Endometrium (tissue), 2 donors: ENCODE measurements around the gene ADAP2.
"Not testable (repeated sequence)": the region's sequence is repeated elsewhere in the genome, so short reads cannot be mapped to it uniquely, and the experiment has no call there.

Experiments used
- FAIRE-seq: peaks from 2 replicates; lab custom pipeline; 2012; peaks lifted over from hg19 to GRCh38; lab: Jason Lieb, UNC
- donor health status: control.
- donor health status: control.

The ADAP2 gene

GRCh38 chr17:30970831-30971567, 49.3 kb downstream of the ADAP2 start, which contains the start of gene RNF135:
Gene RNF135, plus strand, starts transcription at chr17:30971039. Its CDS starts 35 bp downstream, at chr17:30971074.
- no peak for FAIRE-seq

- FAIRE-seq, result no peak
Measured at GRCh38 chr17:30975042-30975820, 53.5 kb downstream of the ADAP2 start.

DNA sequence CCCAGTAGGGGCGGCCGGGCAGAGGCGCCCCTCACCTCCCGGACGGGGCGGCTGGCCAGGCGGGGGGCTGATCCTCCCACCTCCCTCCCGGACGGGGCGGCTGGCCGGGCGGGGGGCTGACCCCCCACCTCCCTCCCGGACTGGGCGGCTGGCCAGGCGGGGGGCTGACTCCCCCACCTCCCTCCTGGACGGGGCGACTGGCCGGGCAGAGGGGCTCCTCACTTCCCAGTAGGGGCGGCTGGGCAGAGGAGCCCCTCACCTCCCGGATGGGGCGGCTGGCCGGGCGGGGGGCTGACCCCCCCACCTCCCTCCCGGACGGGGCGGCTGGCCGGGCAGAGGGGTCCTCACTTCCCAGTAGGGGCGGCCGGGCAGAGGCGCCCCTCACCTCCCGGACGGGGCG, 58.2 kb downstream of the ADAP2 start:
- FAIRE-seq, result not testable (repeated sequence)

- no peak for FAIRE-seq
Measured at GRCh38 chr17:30981531-30982519, 60.1 kb downstream of the ADAP2 start.

DNA sequence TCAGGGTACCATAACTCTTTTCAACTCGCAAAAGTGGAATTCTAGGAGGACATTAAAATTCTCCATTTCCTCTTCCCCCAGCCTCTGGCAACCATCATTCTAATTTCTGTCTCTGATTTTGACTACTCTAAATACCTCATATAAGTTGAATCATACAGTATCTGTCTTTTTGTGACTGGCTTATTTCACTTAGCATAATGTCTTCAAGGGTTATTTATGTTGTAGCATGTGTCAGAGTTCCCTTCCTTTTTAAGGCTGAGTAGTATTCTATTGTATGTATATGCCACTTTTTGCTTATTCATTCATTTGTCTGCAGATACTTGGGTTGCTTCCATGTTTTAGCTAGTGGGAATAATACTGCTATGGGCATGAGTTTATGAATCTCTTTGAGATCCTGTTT, 61.1 kb downstream of the ADAP2 start:
- FAIRE-seq, result no peak

- no peak for FAIRE-seq
Measured at GRCh38 chr17:30990458-30990857, 68.7 kb downstream of the ADAP2 start.

GRCh38 chr17:30992551-30992950, 70.8 kb downstream of the ADAP2 start:
- no peak for FAIRE-seq

GRCh38 chr17:30995347-30995746, 73.6 kb downstream of the ADAP2 start:
- FAIRE-seq, result no peak

DNA sequence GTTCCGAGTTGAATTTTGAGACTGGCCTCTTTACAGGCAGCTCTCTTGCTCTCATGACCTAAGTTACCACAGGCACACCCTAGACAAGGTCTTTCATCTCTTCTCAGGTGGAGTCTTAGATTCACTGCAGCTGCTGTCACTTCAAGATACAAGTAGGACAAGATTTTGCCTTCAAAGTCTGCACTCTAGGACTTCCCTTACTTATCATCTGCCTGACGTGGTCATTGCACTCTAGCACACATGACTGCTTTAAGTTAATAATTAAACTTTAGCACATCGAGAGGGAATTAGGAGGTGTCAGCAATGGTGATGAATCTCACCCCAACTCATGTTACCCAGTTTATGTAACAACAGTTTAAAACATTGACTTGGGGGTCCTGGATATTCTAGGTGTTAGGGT, 74.7 kb downstream of the ADAP2 start:
- no peak for FAIRE-seq

- FAIRE-seq, result no peak
Measured at GRCh38 chr17:30997270-30997669, 75.5 kb downstream of the ADAP2 start.

GRCh38 chr17:30997842-30998241, 76.1 kb downstream of the ADAP2 start:
- no peak for FAIRE-seq

DNA sequence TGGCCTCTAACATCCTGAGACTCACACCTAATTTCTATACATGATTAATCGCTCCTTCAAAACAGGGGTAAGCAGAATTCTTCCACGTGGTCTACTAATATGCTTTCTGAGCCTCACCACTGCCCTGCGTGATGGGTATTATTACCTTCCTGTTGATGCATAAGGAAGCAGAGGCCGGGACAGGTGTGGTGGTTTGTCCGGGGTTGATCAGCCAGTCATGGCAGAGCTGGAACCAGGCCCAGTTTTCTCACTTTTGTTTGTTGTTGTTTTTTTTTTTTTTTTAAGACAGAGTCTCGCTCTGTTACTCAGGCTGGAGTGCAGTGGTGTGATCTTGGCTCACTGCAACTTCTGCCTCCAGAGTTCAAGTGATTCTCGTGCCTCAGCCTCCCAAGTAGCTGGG, 80.3 kb downstream of the ADAP2 start:
- FAIRE-seq, result no peak

DNA sequence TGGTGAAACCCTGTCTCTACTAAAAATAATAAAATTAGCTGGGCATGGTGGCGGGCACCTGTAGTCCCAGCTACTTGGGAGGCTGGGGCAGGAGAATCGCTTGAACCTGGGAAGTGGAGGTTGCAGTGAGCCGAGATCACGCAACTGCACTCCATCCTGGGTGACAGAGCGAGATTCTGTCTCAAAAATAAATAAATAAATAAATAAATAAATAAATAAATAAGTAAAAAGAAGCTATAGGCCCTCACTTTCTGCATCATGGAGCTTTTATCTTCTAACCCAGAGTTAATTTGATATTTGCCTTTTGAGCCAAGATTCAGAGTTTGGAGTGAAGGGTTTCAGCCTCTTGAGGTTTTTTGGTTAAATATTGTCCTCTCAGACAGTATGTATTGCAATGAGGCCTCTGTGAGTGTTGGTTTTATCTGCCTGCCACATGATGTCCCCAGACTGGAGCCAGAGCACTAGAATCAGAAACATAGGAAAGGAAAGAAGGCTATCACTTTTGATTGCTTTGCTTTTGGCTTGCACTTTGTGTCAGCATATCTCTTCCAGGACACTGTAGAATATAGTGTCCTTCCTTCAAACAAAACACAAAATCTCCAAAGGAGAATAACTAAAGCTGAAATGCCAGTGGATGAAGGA, 81.6 kb downstream of the ADAP2 start:
- FAIRE-seq, result no peak

- no peak for FAIRE-seq
Measured at GRCh38 chr17:31004160-31004559, 82.4 kb downstream of the ADAP2 start.

- FAIRE-seq, result no peak
Measured at GRCh38 chr17:31007695-31008373, 86.1 kb downstream of the ADAP2 start.

GRCh38 chr17:31008374-31009041, 86.8 kb downstream of the ADAP2 start:
- no peak for FAIRE-seq
